PC-9 (cell line): Measurements from ENCODE around the gene COL4A5.

Experiments
- EZH2 ChIP-seq: fragments of 200-600 bp; sonication (generic); IDR thresholded peaks from 2 replicates; pipeline ENCODE4 v1.8.0; 2017; ENCODE audit warnings: antibody characterized with exemption, low read depth
- TF ChIP-seq, protein P1 (sequence below): fragments of 200-600 bp; sonication (generic); conservative IDR thresholded peaks from 2 replicates; pipeline ENCODE4 v1.6.1; 2017; ENCODE audit warnings: mixed run types, antibody characterized with exemption, mild to moderate bottlenecking, moderate library complexity

DNA sequence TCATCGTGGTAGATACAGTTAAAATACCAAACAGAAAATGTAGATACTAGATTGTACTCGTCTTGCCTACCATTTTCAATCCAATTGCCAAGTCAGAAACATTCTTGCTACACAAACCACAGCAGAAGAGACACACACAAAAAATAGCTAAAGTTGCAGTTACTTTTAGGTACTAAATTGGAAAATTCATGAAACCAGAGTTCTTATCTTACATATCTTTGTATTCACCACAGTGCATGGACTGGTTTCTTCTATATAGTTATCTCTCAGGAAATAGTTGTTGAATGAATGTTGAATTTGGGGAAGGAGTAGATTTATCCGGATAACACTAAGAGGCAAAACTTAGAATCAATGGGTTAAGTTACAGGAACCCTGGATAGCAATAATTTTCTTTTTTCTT lies 14.2 kb downstream of the COL4A5 start:
- TF ChIP-seq, protein P1, sequence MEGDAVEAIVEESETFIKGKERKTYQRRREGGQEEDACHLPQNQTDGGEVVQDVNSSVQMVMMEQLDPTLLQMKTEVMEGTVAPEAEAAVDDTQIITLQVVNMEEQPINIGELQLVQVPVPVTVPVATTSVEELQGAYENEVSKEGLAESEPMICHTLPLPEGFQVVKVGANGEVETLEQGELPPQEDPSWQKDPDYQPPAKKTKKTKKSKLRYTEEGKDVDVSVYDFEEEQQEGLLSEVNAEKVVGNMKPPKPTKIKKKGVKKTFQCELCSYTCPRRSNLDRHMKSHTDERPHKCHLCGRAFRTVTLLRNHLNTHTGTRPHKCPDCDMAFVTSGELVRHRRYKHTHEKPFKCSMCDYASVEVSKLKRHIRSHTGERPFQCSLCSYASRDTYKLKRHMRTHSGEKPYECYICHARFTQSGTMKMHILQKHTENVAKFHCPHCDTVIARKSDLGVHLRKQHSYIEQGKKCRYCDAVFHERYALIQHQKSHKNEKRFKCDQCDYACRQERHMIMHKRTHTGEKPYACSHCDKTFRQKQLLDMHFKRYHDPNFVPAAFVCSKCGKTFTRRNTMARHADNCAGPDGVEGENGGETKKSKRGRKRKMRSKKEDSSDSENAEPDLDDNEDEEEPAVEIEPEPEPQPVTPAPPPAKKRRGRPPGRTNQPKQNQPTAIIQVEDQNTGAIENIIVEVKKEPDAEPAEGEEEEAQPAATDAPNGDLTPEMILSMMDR: no peak
- no peak for TF ChIP-seq EZH2
